D721Med (cell line): ENCODE results near the gene FOXC2.

Experiments
- DNase-seq: peaks from one replicate; pipeline ENCODE4 v3.0.0; 2011; ENCODE audit warnings: low spot score; ENCODE audit not compliant: insufficient read length
- FAIRE-seq: peaks from 2 replicates; lab custom pipeline; 2011; peaks lifted over from hg19 to GRCh38; lab: Jason Lieb, UNC
- TF ChIP-seq, protein P1 (sequence below): IDR thresholded peaks from 2 replicates; pipeline ENCODE4 v1.5.1; 2012; ENCODE audit warnings: mild to moderate bottlenecking, control low read depth; ENCODE audit not compliant: insufficient read depth; ENCODE audit errors: missing control alignments

The FOXC2 gene

DNA sequence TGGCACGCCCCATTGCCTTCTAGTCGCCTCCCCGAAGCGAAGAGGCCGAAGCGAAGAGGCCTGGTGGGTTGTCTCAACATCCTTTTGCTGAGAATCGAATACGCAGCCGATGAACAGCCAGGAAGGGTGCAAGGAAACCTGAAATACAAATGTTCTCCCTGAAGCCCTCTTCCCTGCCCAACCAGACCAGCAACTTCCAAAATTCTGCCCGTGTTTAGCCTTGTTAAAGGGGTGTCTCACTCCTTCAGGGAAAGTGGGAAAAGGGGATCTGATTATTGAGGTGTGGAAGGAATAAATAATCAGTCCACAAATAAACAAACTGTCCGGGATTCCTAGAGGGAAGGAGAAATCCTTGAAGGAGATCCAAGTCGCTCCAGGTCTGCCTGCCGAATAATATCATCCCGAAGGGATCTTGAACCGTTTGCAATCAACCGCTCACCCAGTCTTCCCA is 1.4 kb upstream of the FOXC2 start:
- TF ChIP-seq, protein P1, sequence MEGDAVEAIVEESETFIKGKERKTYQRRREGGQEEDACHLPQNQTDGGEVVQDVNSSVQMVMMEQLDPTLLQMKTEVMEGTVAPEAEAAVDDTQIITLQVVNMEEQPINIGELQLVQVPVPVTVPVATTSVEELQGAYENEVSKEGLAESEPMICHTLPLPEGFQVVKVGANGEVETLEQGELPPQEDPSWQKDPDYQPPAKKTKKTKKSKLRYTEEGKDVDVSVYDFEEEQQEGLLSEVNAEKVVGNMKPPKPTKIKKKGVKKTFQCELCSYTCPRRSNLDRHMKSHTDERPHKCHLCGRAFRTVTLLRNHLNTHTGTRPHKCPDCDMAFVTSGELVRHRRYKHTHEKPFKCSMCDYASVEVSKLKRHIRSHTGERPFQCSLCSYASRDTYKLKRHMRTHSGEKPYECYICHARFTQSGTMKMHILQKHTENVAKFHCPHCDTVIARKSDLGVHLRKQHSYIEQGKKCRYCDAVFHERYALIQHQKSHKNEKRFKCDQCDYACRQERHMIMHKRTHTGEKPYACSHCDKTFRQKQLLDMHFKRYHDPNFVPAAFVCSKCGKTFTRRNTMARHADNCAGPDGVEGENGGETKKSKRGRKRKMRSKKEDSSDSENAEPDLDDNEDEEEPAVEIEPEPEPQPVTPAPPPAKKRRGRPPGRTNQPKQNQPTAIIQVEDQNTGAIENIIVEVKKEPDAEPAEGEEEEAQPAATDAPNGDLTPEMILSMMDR: no peak
- DNase-seq (no peak), FAIRE-seq (no peak)

DNA sequence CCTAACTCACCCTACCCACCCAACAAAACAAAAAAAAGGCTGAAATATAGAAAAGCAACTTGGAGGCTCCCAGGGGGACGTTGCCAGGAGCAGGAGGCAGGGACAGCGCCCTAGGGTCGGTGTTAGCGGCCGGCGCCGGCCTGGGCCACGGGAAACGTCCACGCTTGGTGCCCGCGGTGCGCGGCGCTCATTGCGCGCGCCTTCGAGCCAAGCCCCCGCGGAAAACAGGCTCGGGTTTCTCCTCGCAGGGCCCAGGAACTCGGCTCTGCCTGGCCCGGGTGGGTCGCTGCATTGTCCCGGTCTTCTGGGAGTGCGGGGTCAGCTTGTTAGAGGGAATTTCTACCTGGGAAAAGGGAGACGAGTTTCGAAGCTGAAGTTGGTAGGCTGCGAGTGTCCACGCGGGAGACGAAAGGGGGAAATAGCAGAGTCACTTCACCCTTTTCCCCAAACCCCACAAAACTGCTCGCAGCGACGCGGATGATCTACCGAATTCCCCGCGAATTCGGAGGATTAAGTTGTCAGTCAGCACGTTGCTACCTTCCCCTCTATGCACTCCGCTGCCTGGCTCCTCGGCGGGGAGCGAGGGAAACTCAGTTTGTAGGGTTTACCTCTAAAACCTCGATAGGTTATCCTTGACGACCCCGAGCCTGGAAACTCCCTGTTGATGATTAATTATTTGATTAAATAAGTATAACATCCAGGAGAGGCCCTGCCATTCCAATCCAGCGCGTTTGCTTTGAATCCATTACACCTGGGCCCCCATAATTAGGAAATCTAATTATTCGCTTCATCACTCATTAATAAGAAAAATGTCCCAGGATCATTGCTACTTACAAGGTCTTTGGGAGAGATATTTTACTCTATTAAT is 751 bp upstream of the FOXC2 start:
- TF ChIP-seq, protein P1: no peak
- FAIRE-seq (no peak), DNase-seq (no peak)

GRCh38 chr16:86566966-86567700 is 504 bp downstream of the FOXC2 start:
- FAIRE-seq (no peak), DNase-seq (no peak)
- TF ChIP-seq, protein P1: no peak

- TF ChIP-seq, protein P1: no peak
- FAIRE-seq (no peak), DNase-seq (no peak)
These were observed 1.3 kb downstream of the FOXC2 start for GRCh38 chr16:86567701-86568581.

DNA sequence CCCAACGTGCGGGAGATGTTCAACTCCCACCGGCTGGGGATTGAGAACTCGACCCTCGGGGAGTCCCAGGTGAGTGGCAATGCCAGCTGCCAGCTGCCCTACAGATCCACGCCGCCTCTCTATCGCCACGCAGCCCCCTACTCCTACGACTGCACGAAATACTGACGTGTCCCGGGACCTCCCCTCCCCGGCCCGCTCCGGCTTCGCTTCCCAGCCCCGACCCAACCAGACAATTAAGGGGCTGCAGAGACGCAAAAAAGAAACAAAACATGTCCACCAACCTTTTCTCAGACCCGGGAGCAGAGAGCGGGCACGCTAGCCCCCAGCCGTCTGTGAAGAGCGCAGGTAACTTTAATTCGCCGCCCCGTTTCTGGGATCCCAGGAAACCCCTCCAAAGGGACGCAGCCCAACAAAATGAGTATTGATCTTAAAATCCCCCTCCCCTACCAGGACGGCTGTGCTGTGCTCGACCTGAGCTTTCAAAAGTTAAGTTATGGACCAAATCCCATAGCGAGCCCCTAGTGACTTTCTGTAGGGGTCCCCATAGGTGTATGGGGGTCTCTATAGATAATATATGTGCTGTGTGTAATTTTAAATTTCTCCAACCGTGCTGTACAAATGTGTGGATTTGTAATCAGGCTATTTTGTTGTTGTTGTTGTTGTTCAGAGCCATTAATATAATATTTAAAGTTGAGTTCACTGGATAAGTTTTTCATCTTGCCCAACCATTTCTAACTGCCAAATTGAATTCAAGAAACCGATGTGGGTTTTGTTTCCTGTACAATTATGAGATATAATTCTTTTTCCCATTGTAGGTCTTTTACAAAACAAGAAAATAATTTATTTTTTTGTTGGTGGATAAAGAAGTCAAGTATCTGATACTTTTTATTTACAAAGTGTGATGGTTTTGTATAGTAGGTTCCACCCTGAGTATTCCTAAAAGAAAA is 2.3 kb downstream of the FOXC2 start:
- TF ChIP-seq, protein P1: no peak
- FAIRE-seq: no peak

More for the DNA sequence above, 2.3 kb downstream of the FOXC2 start:
- no peak for DNase-seq
